Measurements from ENCODE around the gene ZNHIT3.

Gene ZNHIT3

DNA sequence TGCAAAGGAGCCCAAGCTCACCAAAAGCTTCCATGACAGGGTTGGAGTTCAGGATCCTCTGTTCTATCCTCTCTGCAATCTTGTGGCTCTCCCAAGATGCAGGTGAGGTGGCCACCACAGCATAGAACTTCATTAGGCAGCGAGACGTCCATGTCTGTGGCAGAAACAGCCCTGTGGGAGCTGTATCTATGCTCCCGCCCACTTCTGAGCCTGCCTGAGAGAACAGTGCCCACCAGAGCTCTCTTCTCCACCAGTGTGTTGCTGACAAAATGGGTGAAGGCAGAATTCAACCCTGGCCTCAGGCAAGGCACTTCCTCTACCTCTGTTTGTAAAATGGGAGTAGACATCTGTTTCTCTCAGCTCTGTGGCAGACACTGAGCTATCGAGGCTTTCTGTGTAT lies 29.4 kb downstream of the ZNHIT3 start:
- DNase-seq = no peak

DNA sequence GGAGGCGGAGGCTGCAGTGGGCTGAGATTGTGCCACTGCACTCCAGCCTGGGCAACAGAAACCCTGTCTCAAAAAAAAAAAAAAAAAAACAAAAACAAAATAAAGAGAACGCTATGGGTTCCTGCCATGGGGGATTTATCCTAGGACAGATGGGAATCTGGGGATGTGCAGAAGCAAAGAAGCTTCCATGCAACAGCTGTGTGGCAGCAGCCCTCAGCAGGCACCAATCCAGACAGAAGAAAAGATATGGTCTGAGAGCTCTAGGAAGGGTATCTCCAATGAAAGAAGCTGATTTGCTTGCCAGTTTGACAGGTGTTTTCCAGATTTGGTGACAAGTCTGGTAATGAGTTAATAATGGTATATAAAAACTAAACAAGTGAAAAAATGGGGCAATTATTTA lies 36.6 kb downstream of the ZNHIT3 start:
- peak; percentile 70 for DNase-seq

DNA sequence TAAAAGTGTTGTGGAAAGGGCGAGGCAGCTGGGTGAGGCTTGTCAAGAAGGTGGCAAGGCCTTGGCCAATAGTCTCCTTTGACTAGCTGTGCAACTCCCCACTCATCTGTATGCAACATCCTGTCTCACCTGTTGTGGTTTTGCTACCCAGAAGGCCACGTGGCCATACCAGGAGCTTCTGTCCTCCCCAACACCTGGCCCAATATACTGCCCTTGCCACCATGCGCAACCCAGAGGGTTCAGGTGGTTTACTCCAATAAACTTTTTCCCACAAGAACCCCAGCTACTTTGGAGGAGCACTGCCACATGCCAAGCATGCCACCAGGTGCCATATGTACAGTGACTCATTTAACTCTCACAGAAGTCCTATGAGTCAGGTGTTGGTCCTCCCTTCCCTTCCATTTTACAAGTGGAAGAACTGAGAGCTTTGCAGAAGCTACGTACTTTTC lies 38.0 kb downstream of the ZNHIT3 start:
- DNase-seq = no peak

DNA sequence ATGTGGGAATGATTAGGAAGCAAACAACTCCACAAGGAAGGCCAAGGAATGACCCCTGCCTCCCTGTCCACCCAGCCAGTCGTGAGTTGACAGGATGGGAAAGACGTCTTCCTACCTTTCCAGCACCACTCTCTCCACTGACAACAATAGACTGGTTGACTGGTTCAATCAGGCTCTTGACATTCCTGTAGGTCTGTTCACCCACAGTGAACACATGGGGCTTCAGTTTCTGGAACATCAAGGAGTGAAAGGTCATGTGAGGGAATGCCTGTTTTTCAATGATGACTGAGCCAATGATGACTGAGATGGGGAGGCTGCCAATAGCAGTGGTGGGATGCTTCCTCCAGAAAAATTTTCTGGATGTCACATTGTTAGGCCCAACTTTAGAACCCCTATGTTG lies 38.6 kb downstream of the ZNHIT3 start:
- DNase-seq = no peak

DNA sequence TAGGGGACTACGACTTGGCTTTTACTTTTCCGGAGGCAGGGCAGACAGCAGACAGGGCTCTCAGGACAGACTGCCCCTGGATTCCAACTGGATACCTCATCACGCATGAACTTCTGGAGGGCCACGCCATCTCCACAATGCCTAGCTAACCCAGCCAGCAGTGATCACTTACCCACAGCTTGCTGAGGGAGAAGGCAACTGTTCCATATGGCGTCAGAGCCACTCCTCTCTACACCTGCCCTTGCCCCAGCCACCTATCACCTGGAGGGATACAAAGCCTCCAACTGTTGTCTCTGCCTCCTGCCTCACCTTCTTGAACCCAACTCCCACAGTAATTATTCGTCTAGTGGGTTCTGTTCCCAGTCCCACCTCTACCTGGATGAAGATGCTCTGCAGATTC lies 39.4 kb downstream of the ZNHIT3 start:
- no peak for DNase-seq

DNA sequence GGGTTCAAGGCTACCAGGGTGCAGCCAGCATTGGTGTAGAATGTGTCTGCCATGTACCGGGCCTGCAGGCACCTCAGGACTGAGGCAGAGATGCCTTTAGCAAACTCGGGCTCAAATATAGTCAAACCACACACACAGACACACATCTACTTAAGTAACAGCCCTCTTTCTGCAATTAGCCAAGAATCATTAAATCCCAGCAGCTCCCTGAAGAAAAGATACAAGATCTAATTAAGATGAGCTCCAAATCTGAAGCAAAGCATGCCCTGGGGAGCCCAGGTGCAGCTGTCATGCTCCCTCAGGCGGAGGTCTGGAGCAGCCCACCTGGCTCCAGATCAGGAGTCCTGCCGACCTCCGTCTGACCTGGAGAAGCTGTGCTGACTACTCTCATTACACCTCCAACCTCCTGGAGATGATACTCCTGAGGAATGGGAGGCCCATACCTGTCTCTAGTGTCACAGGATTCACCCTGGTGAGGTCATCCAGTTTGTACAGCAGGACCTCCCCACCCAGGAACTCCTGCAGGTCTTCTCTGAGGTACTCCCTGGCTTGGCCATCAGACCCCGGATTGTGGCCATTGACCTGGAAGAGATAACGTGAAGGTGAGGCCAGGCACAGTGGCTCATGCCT lies 41.3 kb downstream of the ZNHIT3 start:
- peak; percentile 83 for DNase-seq

DNA sequence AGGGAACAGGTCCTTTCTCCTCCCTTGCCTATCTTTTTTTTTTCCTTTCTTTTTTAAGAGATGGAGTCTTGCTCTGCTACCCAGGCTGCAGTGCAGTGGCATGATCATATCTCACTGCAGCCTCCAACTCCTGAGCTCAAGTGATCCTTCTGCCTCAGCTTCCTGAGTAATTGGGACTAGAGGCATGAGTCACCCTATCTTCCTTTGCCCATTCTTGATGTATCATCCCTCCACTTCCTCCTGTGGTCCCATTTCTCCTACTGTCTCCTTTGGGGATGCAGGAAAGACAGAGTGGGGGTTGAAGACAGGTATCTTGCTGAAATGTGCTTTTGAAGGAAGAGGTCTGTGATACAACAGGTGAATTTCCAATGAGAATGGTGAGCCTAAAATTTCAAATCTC lies 42.6 kb downstream of the ZNHIT3 start:
- no peak for DNase-seq

DNA sequence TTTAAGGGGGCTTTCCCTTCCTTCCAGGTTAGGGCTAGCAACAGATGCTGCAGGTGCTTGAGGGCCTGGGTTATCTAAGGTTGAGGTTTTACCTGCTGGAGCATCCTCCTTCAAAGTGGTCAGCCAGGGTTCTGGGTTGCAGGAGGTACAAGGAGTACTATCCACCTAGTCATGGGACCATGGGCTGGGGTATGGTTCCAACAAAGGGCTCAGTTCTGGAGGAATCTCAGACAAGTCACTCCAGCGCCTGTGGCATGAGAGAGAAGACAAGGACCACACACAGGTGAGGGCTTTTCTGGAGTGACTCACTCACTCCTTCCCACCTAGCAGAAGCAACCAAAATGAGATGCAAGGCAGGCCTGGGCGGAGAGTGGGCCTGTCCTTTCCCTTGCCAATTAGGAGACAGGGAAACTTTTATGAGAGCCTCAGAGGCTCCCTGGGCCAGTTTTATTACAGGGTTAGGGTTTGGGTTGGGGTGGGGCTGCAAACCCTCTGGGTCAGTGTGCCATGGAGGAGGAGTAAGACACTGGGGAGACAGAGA lies 46.0 kb downstream of the ZNHIT3 start:
- DNase-seq = no peak

DNA sequence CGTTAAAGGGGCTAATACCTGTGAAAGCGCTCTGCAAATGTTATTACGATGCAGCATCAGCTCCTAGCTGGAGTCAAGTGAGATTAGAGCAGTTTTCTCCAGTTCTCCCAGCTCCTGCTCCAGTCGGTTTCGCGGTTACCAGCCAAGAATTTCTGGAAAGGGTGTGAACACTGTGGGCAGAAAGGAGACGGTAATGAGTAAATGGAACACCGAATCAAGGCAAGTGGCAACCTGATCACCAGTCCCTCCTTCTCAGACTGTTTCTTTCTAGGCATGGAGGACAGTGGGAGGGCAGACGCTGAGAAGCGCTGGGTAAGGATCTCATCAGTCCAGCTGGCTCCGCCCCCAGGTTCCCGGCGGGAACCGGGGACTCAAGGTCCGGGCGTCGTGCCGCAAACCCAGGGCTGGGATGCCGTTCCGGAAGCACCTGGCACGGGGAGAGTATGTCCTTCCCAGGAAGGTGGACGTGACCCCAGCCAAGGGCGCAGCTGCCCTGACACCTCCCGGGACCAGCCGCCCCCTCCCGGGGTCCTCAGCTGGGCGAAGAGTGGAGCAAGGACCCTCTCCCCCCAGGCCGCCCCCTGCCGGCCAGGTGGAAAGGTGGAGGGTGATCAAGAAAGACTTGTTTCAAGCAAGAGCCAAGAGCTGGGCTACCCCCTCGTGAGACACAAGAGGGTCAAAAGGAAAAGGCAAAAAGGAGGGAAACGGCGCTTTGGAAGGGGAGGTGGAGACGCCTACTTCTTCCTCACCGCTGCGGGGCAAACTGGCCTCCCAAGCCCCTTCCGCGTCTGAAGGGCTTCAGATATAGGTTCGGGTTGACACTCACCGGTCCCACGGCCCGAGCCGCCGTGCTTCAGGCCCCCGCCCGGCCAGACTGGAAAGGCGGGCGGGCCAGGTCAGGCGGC lies 47.7 kb downstream of the ZNHIT3 start:
- DNase-seq = peak; percentile 73

DNA sequence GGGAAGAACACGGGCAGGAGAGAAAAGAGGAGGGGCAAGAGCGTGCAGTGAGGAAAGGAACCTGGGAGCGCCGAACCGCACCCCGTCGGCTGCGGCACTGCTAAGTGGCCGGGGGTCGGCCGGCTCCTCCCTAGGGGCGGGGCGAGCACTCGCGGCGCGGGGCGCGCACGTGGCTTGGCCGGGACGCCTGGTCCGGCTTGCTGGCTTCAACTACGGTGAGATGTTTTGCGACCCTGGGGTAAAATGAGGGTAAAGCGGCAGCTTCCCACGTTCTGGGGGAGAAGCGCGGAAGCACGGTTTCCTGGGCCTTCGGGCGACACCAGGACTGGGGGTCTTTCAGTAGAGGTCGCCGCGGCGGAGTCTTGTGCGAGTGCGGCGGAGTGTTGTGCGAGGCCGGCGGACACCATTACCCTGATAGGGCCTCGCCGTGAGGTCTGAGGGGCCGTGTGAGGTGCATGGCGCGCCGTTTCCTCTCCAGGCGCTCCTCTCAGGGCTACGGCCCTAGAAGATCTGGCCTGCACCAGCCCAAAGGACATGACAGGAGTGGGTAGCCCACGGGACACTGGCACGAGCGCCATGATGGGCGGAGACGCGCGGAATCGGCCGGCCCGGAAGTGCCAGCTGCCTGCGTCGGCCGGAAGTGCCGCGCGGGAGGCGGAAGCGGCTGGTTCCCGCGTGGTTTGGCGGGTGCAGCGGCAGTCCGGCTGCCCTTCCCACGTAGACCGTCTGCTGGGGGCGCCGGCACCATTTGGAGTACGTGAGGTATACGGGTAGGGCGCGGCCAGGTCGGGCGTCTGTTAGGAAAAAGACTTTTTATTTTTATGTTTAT lies 48.6 kb downstream of the ZNHIT3 start, which contains the start of the genes MYO19 and PIGW:
MYO19 (minus strand) TSS at position 29 of the 829 bp plus-strand sequence. CDS start 2,330 bp downstream, outside the sequence.
PIGW (plus strand) TSS at position 148 of the 829 bp plus-strand sequence. CDS start 2,115 bp downstream, outside the sequence.
- peak; percentile 93 for DNase-seq

DNA sequence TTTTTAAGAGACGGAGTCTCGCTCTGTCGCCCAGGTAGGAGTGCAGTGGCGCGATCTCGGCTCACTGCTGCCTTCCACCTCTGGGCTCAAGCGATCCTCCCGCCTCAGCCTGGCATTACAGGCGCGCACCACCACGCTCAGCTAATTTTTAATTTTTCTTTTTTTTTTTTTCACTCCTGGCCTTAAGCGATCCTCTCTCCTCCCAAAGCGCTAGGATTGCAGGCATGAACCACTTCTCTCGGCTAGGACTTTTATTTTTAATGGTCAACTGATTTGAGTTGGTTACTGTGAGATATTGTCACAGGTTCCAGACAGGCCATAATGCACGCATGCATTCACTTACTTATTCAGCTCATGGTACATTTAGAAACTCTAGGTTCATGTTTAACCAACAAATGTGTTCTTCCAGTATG lies 49.2 kb downstream of the ZNHIT3 start:
- no peak for DNase-seq

DNA sequence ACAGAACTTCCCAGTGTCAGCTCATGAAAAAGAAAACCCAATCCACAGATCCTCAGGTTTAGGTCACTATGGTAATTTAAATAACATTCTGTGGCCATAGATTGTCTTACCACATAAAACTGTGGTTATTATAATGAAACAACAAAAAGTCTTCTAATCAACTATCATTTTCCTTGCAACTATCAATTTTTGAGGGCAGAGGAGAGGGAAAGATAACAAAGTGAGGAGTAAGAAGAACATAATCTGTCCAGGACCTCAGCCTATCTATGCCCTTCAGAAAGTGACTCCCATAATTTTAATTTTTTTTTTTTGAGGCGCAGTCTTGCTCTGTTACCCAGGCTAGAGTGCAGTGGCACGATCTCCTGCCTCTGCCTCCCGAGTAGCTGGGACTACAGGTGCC lies 54.2 kb downstream of the ZNHIT3 start:
- DNase-seq = no peak

DNA sequence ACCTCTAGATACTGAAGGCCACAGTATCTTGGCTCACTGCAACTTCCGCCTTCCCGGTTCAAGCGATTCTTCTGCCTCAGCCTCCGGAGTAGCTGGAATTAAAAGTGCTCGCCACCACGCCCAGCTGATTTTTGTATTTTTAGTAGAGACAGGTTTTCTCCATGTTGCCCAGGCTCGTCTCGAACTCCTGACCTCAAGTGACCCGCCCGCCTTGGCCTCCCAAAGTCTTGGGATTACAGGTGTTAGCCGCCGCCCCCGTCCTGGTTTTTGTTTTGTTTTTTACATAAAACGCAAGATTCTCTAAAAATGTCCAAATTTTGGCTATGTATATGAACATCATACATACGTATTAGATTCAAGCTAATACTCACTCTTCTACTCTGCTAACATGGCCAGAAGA lies 56.3 kb downstream of the ZNHIT3 start:
- DNase-seq = no peak

DNA sequence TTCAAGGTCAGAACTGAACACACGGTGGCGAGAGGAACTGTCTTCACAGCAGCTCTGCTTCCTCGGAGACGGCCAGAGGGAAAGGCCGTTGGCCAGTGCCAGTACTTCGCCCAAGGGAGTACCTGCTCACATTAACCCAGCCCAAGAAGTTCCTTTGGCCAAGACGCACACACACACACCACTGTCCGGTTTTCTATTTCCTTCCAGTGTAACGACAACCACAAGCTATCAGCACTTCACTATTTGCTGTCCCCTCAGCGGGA lies 57.5 kb downstream of the ZNHIT3 start:
- DNase-seq = peak; percentile 32

DNA sequence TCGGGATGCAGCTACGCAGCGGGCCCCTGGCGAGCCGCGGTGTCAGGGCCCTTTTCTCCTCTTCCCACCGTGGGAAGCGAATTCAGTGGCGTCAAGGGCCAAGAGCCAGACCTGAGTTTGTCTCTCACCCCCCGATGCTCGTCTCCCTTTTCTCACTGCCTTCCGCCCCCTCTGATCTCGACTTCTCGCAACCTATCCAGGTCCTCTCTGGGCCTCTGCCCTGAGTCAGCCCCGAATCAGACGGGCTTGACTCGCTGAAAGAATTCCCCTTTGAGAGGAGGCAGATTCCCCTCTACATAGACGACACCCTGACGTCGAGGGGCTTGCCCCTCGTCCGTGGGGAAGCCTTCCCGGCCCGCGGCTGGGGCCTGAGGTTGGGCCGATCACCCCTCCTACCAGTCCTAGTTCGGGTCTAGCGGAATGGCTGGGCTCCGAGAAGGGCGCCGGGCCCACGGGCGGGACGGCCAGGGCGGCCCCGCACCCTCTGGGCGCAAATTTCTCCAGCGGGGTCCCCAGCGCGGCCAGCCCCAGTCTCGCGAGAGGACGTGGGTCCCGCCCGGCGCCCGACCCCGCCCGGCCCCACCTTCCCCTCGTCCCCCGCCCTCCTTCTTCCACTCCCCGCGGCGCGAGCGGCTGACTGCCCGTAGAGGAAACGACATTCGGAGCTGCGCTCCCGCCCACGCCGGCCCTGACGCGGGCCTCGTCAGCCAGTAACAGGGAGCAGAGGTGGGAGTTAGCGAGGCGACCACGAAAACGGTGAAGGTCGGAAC lies 58.0 kb downstream of the ZNHIT3 start, which contains the start of gene GGNBP2:
GGNBP2 (plus strand) TSS at position 613 of the 770 bp plus-strand sequence. CDS start 806 bp downstream, outside the sequence.
- peak; percentile 90 for DNase-seq

DNA sequence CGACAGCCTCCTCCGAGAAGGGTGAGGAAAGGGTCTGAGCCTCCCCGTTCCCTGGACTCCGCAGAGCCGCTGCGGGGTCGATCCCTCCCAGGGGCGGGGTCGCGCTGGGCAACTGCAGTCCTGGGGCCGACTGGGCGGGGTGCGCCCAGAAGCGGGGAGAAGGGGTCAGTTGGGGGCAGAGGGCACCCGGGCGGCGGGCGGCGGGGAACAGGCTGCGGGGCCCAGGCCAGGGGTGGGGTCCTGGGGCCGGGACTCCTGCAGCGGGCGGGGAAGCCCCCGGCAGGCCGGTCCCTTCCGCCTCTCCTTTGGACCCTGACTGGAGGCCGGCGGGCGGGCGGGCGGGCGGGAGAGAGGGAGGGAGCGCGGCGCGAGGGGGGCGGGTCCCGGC lies 58.6 kb downstream of the ZNHIT3 start:
- DNase-seq = no peak
